Naive thymus-derived CD4-positive, alpha-beta T cell (primary cell): Measurements from ENCODE around the gene CHURC1. TPM values are rescaled to one million over a fixed set of nuclear protein-coding genes. Genes with fewer than 3 reads are reported as not detected.
A peak's percentile ranks its signal among the peaks of the same experiment; 100 is the strongest.

Experiments
- ATAC-seq: fragments of 150-1000 bp; cut with Tn5 transposase; 2 replicates; pipeline ENCODE4 v1.10.0; 2021; ENCODE audit warnings: mild to moderate bottlenecking, moderate library complexity
- CTCF ChIA-PET: fragments of 350-600 bp; sonication (Branson Sonifier 250); formaldehyde crosslinking; loops from one replicate; lab custom pipeline; 2021; ENCODE audit warnings: antibody characterized with exemption; lab: Charles Lee
- POLR2A ChIA-PET: fragments of 350-600 bp; sonication (Branson Sonifier 250); formaldehyde crosslinking; loops from one replicate; lab custom pipeline; 2021; ENCODE audit warnings: antibody characterized with exemption, inconsistent platforms; lab: Charles Lee
- DNase-seq, 9 donors: peaks; one replicate each; pipeline versions ENCODE4 v3.0.0 to v3.0.0-alpha.2; 2020 to 2022; ENCODE audit warnings: mixed read lengths in 1 of 9
- H3K27ac ChIP-seq: one replicate; pipeline ENCODE4 v1.7.0; 2013; ENCODE audit warnings: mild to moderate bottlenecking, low read depth, low read length, moderate library complexity
- H3K27me3 ChIP-seq, 2 donors: one replicate each; pipeline ENCODE4 v1.7.0; 2013; ENCODE audit warnings: low read length in 2 of 2, mild to moderate bottlenecking in 2 of 2, moderate library complexity in 2 of 2; ENCODE audit not compliant: control insufficient read depth in 2 of 2, insufficient read depth in 2 of 2
- H3K36me3 ChIP-seq, 3 experiments: 1 replicate in 2 of 3; 2 replicates in 1 of 3; pipeline ENCODE4 v1.7.0; 2013; ENCODE audit warnings: low read length in 3 of 3, mild to moderate bottlenecking in 3 of 3, moderate library complexity in 1 of 3; ENCODE audit not compliant: insufficient read depth in 3 of 3, control insufficient read depth in 2 of 3
- H3K4me1 ChIP-seq, 2 donors: one replicate each; pipeline ENCODE4 v1.7.0; 2013; ENCODE audit warnings: low read length in 2 of 2, mild to moderate bottlenecking in 2 of 2, moderate library complexity in 1 of 2; ENCODE audit not compliant: control insufficient read depth in 2 of 2, insufficient read depth in 2 of 2
- H3K4me3 ChIP-seq: 2 replicates; pipeline ENCODE4 v1.7.0; 2013; ENCODE audit warnings: mild to moderate bottlenecking, low read length
- H3K9me3 ChIP-seq, 3 experiments: 1 replicate in 2 of 3; 2 replicates in 1 of 3; pipeline ENCODE4 v1.7.0; 2013; ENCODE audit warnings: low read length in 3 of 3; ENCODE audit not compliant: control insufficient read depth in 2 of 3
- H3K27ac Mint-ChIP-seq, 9 donors: one replicate each; pipeline ENCODE4 v1.8.0; 2020 to 2022; ENCODE audit warnings: mixed read lengths in 9 of 9, mild to moderate bottlenecking in 8 of 9, moderate library complexity in 5 of 9, inconsistent platforms in 2 of 9
- H3K27me3 Mint-ChIP-seq, 5 donors: one replicate each; pipeline ENCODE4 v1.8.0; 2021 to 2022; ENCODE audit warnings: mixed read lengths in 5 of 5, mild to moderate bottlenecking in 1 of 5
- H3K36me3 Mint-ChIP-seq, 5 donors: one replicate each; pipeline ENCODE4 v1.8.0; 2020 to 2022; ENCODE audit warnings: mixed read lengths in 5 of 5, mild to moderate bottlenecking in 3 of 5, inconsistent platforms in 1 of 5
- H3K4me1 Mint-ChIP-seq, 7 donors: one replicate each; pipeline ENCODE4 v1.8.0; 2020 to 2022; ENCODE audit warnings: mixed read lengths in 7 of 7, mild to moderate bottlenecking in 3 of 7, inconsistent platforms in 1 of 7
- H3K4me3 Mint-ChIP-seq, 10 donors: one replicate each; pipeline ENCODE4 v1.8.0; 2020 to 2022; ENCODE audit warnings: mild to moderate bottlenecking in 10 of 10, mixed read lengths in 10 of 10, moderate library complexity in 6 of 10, inconsistent platforms in 2 of 10
- H3K9me3 Mint-ChIP-seq, 11 donors: one replicate each; pipeline ENCODE4 v1.8.0; 2020 to 2022; ENCODE audit warnings: mixed read lengths in 11 of 11, mild to moderate bottlenecking in 4 of 11, inconsistent platforms in 1 of 11, moderate library complexity in 1 of 11
- intact Hi-C, 2 donors: fragments of 100-400 bp; cut with micrococcal nuclease; formaldehyde crosslinking; loops; one replicate each; pipeline ENCODE4 v1.15.1; 2023
- polyA plus RNA-seq, 2 donors: library from polyadenylated mRNA; unstranded; fragments of 300-500 nt; fragmentation: Illumina TruSeq; gene quantifications; one replicate each; pipeline ENCODE4 v1.2.3, GENCODE V29; 2021
- total RNA-seq, 6 experiments: library from RNA in 5 of 6; stranded (reverse) in 5 of 6; gene quantifications; 1 replicate in 5 of 6; 2 replicates in 1 of 6; pipeline ENCODE4 v1.2.3 and lab custom pipeline; 2021 to 2026

Gene CHURC1
- total and polyA plus RNA-seq, 7 experiments from 2014 or later: 71.9 to 204 (median 108) TPM

DNA sequence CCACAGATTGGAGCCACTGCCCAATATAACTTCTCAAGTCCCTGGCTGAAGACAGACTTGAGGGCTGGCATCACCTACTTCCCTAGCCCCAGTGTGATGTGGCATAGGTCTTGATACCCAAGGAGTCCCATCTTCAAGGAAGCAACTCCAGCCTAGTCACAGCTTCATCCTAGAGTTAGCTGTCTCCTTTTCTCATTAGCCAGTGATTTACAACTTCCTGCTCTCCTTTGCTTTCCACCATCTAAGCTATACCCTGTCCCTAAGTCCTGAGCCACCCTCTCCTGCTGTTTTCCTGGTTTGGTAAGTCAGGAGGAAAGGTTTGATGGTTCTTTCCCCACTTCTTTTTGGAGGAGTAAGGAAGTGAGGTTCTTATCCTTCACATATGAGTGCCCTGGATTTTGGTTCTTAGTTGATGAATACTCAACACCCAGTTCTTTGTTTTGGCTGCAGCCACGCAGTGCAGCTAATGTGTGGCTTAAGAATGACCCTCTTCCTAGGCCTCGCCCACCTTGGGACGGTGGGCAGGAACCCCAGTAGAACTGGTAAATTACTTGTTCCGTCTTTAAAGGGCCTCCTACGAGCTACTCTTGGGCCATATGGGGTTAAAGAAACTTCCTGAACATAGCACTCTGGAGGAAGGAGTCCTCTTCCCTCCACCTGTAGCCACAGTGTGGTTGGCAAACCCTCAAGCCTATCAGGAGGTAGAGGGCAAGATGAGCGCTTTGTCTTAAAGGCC is 32.2 kb downstream of the CHURC1 start:
- Mint-ChIP-seq H3K27ac (peak overlapping the region in 4 of 9 donors; percentile 33 to 80 (median 58)), H3K27me3 (no peaks in the 10 kb centered on the region), H3K4me1 (peaks cover 12 to 61% (median 51%) of the 10 kb centered on the region in 7 donors), H3K9me3 (no peaks in the 10 kb centered on the region), H3K4me3 (no peak overlapping the region), H3K36me3 (peaks cover 8 to 67% (median 17%) of the 10 kb centered on the region in 5 donors)
- ATAC-seq (no peak), DNase-seq (no peak)
- Histone ChIP-seq H3K4me1 (peaks cover 0 to 10% of the 10 kb centered on the region in 2 donors), H3K27me3 (no peaks in the 10 kb centered on the region), H3K36me3 (peaks cover 0 to 36% (median 0%) of the 10 kb centered on the region in 3 experiments), H3K9me3 (no peaks in the 10 kb centered on the region), H3K4me3 (no peak overlapping the region), H3K27ac (no peak overlapping the region)
- ChIA-PET POLR2A (interaction anchor here (0.8 to 1.2 kb wide), 3 partner anchors 12 to 31 kb away, joined by 3 to 4 read pairs (median 3); no protein-coding TSS in a partner anchor), CTCF (interaction anchor here (0.6 kb wide), 1 partner anchor 469 kb away, joined by 3 read pairs; no protein-coding TSS in a partner anchor)
- intact Hi-C loops: no loop called here

- ATAC-seq (no peak), DNase-seq (no peak)
- H3K9me3 ChIP-seq: no peaks in the 10 kb centered on the region
- ChIA-PET POLR2A (interaction anchor here (0.8 to 1.2 kb wide), 3 partner anchors 10 to 36 kb away, joined by 3 to 4 read pairs (median 3); no protein-coding TSS in a partner anchor), CTCF (interaction anchor here (0.6 kb wide), 1 partner anchor 51 kb away, joined by 3 read pairs; no protein-coding TSS in a partner anchor)
- peaks cover 14 to 59% (median 45%) of the 10 kb centered on the region in 7 donors for H3K4me1 Mint-ChIP-seq
- intact Hi-C loops: no loop called here
- H3K27me3 Mint-ChIP-seq: no peaks in the 10 kb centered on the region
- no peaks in the 10 kb centered on the region for H3K9me3 Mint-ChIP-seq
- no peaks in the 10 kb centered on the region for H3K27me3 ChIP-seq
- H3K36me3 Mint-ChIP-seq: peaks cover 8 to 76% (median 17%) of the 10 kb centered on the region in 5 donors
- no peak overlapping the region for H3K27ac ChIP-seq
- H3K27ac Mint-ChIP-seq: peak overlapping the region in 2 of 9 donors; percentile 9 to 56
- peaks cover 0 to 42% (median 0%) of the 10 kb centered on the region in 3 experiments for H3K36me3 ChIP-seq
- H3K4me3 ChIP-seq: no peak overlapping the region
- H3K4me1 ChIP-seq: peaks cover 0 to 10% of the 10 kb centered on the region in 2 donors
- no peak overlapping the region for H3K4me3 Mint-ChIP-seq
Observed at GRCh38 chr14:64947710-64948611, 33.7 kb downstream of the CHURC1 start.

- ChIA-PET POLR2A (interaction anchor here (0.8 kb wide), 1 partner anchor 35 kb away, joined by 3 read pairs; no protein-coding TSS in a partner anchor), CTCF (no interaction called here)
- Histone ChIP-seq H3K36me3 (peaks cover 0 to 42% (median 0%) of the 10 kb centered on the region in 3 experiments), H3K9me3 (no peaks in the 10 kb centered on the region), H3K27ac (no peak overlapping the region), H3K4me1 (peaks cover 0 to 9% of the 10 kb centered on the region in 2 donors), H3K27me3 (no peaks in the 10 kb centered on the region), H3K4me3 (no peak overlapping the region)
- Mint-ChIP-seq H3K4me1 (peaks cover 14 to 54% (median 44%) of the 10 kb centered on the region in 7 donors), H3K27ac (peak overlapping the region in 1 of 9 donors; percentile 66), H3K4me3 (no peak overlapping the region), H3K9me3 (no peaks in the 10 kb centered on the region), H3K27me3 (no peaks in the 10 kb centered on the region), H3K36me3 (peaks cover 8 to 76% (median 17%) of the 10 kb centered on the region in 5 donors)
- no peak for ATAC-seq
- DNase-seq: no peak
- intact Hi-C loops: no loop called here
Observed at GRCh38 chr14:64948612-64949210, 34.5 kb downstream of the CHURC1 start.

DNA sequence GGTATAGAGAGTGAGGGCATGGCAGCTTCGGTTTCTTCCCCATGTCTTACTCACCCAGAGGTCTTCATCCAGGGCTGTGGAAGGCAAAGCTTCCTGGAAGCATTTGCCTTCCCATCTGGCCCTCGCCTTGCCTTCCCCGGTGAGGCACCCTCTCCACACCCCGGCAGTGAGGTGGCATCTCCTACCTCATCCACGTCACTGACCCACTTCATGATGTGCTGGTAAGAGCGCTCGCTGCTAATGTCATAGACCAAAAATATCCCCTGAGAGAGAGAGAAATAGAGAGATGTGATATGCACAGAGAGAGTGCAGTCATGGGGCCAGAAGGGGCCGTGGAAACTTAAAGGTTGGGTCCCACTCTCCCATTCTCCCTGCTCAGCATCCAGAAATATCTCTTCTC is 36.6 kb downstream of the CHURC1 start:
- POLR2A ChIA-PET: no interaction called here
- Mint-ChIP-seq H3K36me3 (peaks cover 3 to 74% (median 11%) of the 10 kb centered on the region in 5 donors), H3K4me1 (peaks cover 19 to 40% (median 33%) of the 10 kb centered on the region in 7 donors), H3K27ac (peak overlapping the region in 2 of 9 donors; percentile 6 to 47), H3K27me3 (no peaks in the 10 kb centered on the region), H3K4me3 (no peak overlapping the region), H3K9me3 (no peaks in the 10 kb centered on the region)
- intact Hi-C loops: no loop called here
- Histone ChIP-seq H3K36me3 (peaks cover 0 to 34% (median 0%) of the 10 kb centered on the region in 3 experiments), H3K9me3 (no peaks in the 10 kb centered on the region), H3K27me3 (no peaks in the 10 kb centered on the region), H3K4me1 (no peaks in the 10 kb centered on the region), H3K4me3 (no peak overlapping the region), H3K27ac (no peak overlapping the region)
- CTCF ChIA-PET: no interaction called here
- no peak for ATAC-seq
- DNase-seq: no peak

- intact Hi-C loops: no loop called here
- Histone ChIP-seq H3K27ac (no peak overlapping the region), H3K36me3 (peaks cover 0 to 31% (median 0%) of the 10 kb centered on the region in 3 experiments), H3K4me3 (no peak overlapping the region), H3K27me3 (no peaks in the 10 kb centered on the region), H3K9me3 (no peaks in the 10 kb centered on the region), H3K4me1 (no peaks in the 10 kb centered on the region)
- H3K4me1 Mint-ChIP-seq: peaks cover 19 to 36% (median 29%) of the 10 kb centered on the region in 7 donors
- no peaks in the 10 kb centered on the region for H3K27me3 Mint-ChIP-seq
- POLR2A ChIA-PET: no interaction called here
- DNase-seq (no peak), ATAC-seq (no peak)
- H3K9me3 Mint-ChIP-seq: no peaks in the 10 kb centered on the region
- peaks cover 3 to 71% (median 11%) of the 10 kb centered on the region in 5 donors for H3K36me3 Mint-ChIP-seq
- H3K27ac Mint-ChIP-seq: peak overlapping the region in 2 of 9 donors; percentile 6 to 47
- no peak overlapping the region for H3K4me3 Mint-ChIP-seq
- CTCF ChIA-PET: no interaction called here
Observed at GRCh38 chr14:64951291-64951690, 37.0 kb downstream of the CHURC1 start.

DNA sequence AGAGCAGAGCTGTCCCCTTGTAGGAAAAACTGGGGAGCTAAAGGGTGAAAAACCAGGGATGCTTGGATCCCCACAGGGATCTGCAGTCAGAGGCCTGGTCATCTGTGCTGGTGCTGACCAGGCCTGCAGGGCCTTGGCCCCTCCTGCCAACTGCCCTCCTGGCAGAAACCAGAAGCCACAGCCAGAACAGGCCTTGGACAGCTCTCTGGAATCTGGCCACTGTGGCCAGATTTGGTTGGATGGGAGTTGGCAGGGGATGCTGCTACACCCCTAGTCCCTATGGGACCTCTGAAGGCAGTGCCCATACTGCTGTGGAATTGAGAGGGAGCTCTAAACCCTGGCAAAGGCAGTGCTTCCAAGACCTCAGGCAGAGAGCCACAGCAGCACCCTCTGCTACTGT is 37.5 kb downstream of the CHURC1 start:
- no peaks in the 10 kb centered on the region for H3K27me3 ChIP-seq
- no peak overlapping the region for H3K4me3 Mint-ChIP-seq
- no peaks in the 10 kb centered on the region for H3K27me3 Mint-ChIP-seq
- intact Hi-C loops: no loop called here
- no peak for DNase-seq
- ChIA-PET POLR2A (no interaction called here), CTCF (no interaction called here)
- no peaks in the 10 kb centered on the region for H3K9me3 ChIP-seq
- peaks cover 1 to 70% (median 11%) of the 10 kb centered on the region in 5 donors for H3K36me3 Mint-ChIP-seq
- H3K9me3 Mint-ChIP-seq: no peaks in the 10 kb centered on the region
- no peak overlapping the region for H3K4me3 ChIP-seq
- H3K4me1 ChIP-seq: no peaks in the 10 kb centered on the region
- peaks cover 0 to 35% (median 0%) of the 10 kb centered on the region in 3 experiments for H3K36me3 ChIP-seq
- H3K27ac Mint-ChIP-seq: peak overlapping the region in 2 of 9 donors; percentile 41 to 45
- peak; percentile 26 for ATAC-seq
- H3K27ac ChIP-seq: no peak overlapping the region
- H3K4me1 Mint-ChIP-seq: peaks cover 15 to 32% (median 24%) of the 10 kb centered on the region in 7 donors
